Mesothelial cell of epicardium (in vitro differentiated cells): ENCODE results near the gene CABCOCO1. TPM values are rescaled to one million over a fixed set of nuclear protein-coding genes. Genes with fewer than 3 reads are reported as not detected.

ENCODE experiments used
- DNase-seq, 2 experiments: peaks; one replicate each; pipeline ENCODE4 v3.0.0; 2021; ENCODE audit warnings: low spot score in 2 of 2; ENCODE audit not compliant: unreplicated experiment in 2 of 2
- H3K27ac Mint-ChIP-seq: 2 replicates; pipeline ENCODE4 v1.8.0; 2021; ENCODE audit warnings: mixed read lengths
- H3K27me3 Mint-ChIP-seq: 2 replicates; pipeline ENCODE4 v1.8.0; 2021; ENCODE audit warnings: low read depth, mixed read lengths
- H3K36me3 Mint-ChIP-seq: 2 replicates; pipeline ENCODE4 v1.8.0; 2021; ENCODE audit warnings: mixed read lengths
- H3K4me1 Mint-ChIP-seq: 2 replicates; pipeline ENCODE4 v1.8.0; 2021; ENCODE audit warnings: mixed read lengths
- H3K4me3 Mint-ChIP-seq: 2 replicates; pipeline ENCODE4 v1.8.0; 2021; ENCODE audit warnings: mild to moderate bottlenecking, moderate library complexity, mixed read lengths
- H3K9me3 Mint-ChIP-seq: 2 replicates; pipeline ENCODE4 v1.8.0; 2021; ENCODE audit warnings: mixed read lengths
- CTCF ChIP-seq: fragments of 200-600 bp; sonication (generic); IDR thresholded peaks from one replicate; pipeline ENCODE4 v1.5.0; 2021; ENCODE audit warnings: antibody characterized with exemption; ENCODE audit not compliant: unreplicated experiment
- total RNA-seq: library from RNA; stranded (reverse); gene quantifications from 3 replicates; pipeline ENCODE4 v1.2.1, GENCODE V29; 2021

CABCOCO1 gene
- total RNA-seq, 1 donor from 2014 or later = 2.5 TPM

GRCh38 chr10:61789031-61789430 lies 126.3 kb downstream of the CABCOCO1 start:
- H3K27ac Mint-ChIP-seq = no peak overlapping the region
- no peaks in the 10 kb centered on the region for H3K36me3 Mint-ChIP-seq
- H3K9me3 Mint-ChIP-seq = no peaks in the 10 kb centered on the region
- DNase-seq = no peak
- no peak overlapping the region for H3K4me3 Mint-ChIP-seq
- H3K27me3 Mint-ChIP-seq = no peaks in the 10 kb centered on the region
- H3K4me1 Mint-ChIP-seq = peaks cover 30% of the 10 kb centered on the region
- no peak for TF ChIP-seq CTCF

GRCh38 chr10:61791216-61791615 lies 128.5 kb downstream of the CABCOCO1 start:
- H3K27ac Mint-ChIP-seq = no peak overlapping the region
- H3K4me1 Mint-ChIP-seq = peaks cover 26% of the 10 kb centered on the region
- no peak for TF ChIP-seq CTCF
- H3K4me3 Mint-ChIP-seq = no peak overlapping the region
- H3K9me3 Mint-ChIP-seq = no peaks in the 10 kb centered on the region
- no peaks in the 10 kb centered on the region for H3K36me3 Mint-ChIP-seq
- DNase-seq = no peak
- H3K27me3 Mint-ChIP-seq = no peaks in the 10 kb centered on the region

- TF ChIP-seq CTCF = no peak
- DNase-seq = no peak
- H3K9me3 Mint-ChIP-seq = no peaks in the 10 kb centered on the region
- no peaks in the 10 kb centered on the region for H3K36me3 Mint-ChIP-seq
- H3K27ac Mint-ChIP-seq = no peak overlapping the region
- no peak overlapping the region for H3K4me3 Mint-ChIP-seq
- no peaks in the 10 kb centered on the region for H3K27me3 Mint-ChIP-seq
- peaks cover 20% of the 10 kb centered on the region for H3K4me1 Mint-ChIP-seq
Observed at GRCh38 chr10:61792097-61792716, 129.5 kb downstream of the CABCOCO1 start.

GRCh38 chr10:61792921-61793320 lies 130.2 kb downstream of the CABCOCO1 start:
- H3K36me3 Mint-ChIP-seq = no peaks in the 10 kb centered on the region
- no peak overlapping the region for H3K4me3 Mint-ChIP-seq
- no peak overlapping the region for H3K27ac Mint-ChIP-seq
- no peaks in the 10 kb centered on the region for H3K27me3 Mint-ChIP-seq
- H3K9me3 Mint-ChIP-seq = no peaks in the 10 kb centered on the region
- DNase-seq = no peak
- TF ChIP-seq CTCF = no peak
- H3K4me1 Mint-ChIP-seq = peaks cover 14% of the 10 kb centered on the region

GRCh38 chr10:61793760-61794703 lies 131.3 kb downstream of the CABCOCO1 start:
- Mint-ChIP-seq H3K27ac (no peak overlapping the region), H3K4me1 (peaks cover 16% of the 10 kb centered on the region), H3K36me3 (no peaks in the 10 kb centered on the region), H3K9me3 (no peaks in the 10 kb centered on the region), H3K4me3 (no peak overlapping the region), H3K27me3 (no peaks in the 10 kb centered on the region)
- DNase-seq = no peak
- TF ChIP-seq CTCF = no peak
